Calu3 (cell line): ENCODE data around the gene ADAM22. TPM values are rescaled to one million over a fixed set of nuclear protein-coding genes. Genes with fewer than 3 reads are reported as not detected.

Experiments used
- BruUV-seq: library from RNA; stranded (reverse); fragments of 400-500 nt; replicated peaks from 2 replicates; lab custom pipeline; 2021; lab: Mats Ljungman, UMichigan
- CTCF ChIA-PET: fragments of 300-600 bp; sonication (Branson Sonifier 250); formaldehyde crosslinking; loops from one replicate; lab custom pipeline; 2022; ENCODE audit warnings: antibody characterized with exemption; lab: Charles Lee
- DNase-seq: peaks from one replicate; pipeline ENCODE4 v3.0.0; 2022
- H3K27ac Mint-ChIP-seq: one replicate; pipeline ENCODE4 v1.8.0; 2022; ENCODE audit warnings: mixed read lengths; ENCODE audit not compliant: unreplicated experiment
- H3K27me3 Mint-ChIP-seq: one replicate; pipeline ENCODE4 v1.8.0; 2022; ENCODE audit warnings: mixed read lengths; ENCODE audit not compliant: unreplicated experiment
- H3K36me3 Mint-ChIP-seq: one replicate; pipeline ENCODE4 v1.8.0; 2022; ENCODE audit warnings: mild to moderate bottlenecking, moderate library complexity, mixed read lengths; ENCODE audit not compliant: insufficient read depth, unreplicated experiment
- H3K4me1 Mint-ChIP-seq: one replicate; pipeline ENCODE4 v1.8.0; 2022; ENCODE audit warnings: mild to moderate bottlenecking, low read depth, mixed read lengths; ENCODE audit not compliant: unreplicated experiment
- H3K4me3 Mint-ChIP-seq: one replicate; pipeline ENCODE4 v1.8.0; 2022; ENCODE audit warnings: mild to moderate bottlenecking, low read depth, moderate library complexity, mixed read lengths; ENCODE audit not compliant: unreplicated experiment
- H3K9me3 Mint-ChIP-seq: one replicate; pipeline ENCODE4 v1.8.0; 2022; ENCODE audit warnings: low read depth, mixed read lengths; ENCODE audit not compliant: unreplicated experiment
- intact Hi-C: fragments of 100-400 bp; cut with micrococcal nuclease; formaldehyde crosslinking; loops from one replicate; pipeline ENCODE4 v1.10.0; 2022; ENCODE audit not compliant: unreplicated experiment
- total RNA-seq: library from RNA; stranded (reverse); gene quantifications from 2 replicates; pipeline ENCODE4 v1.2.3, GENCODE V29; 2022
- TF ChIP-seq, protein P1 (sequence below): fragments of 200-600 bp; IDR thresholded peaks from one replicate; pipeline ENCODE4 v1.8.0; 2022; ENCODE audit warnings: antibody characterized with exemption; ENCODE audit not compliant: unreplicated experiment

ADAM22 gene
- total RNA-seq, 1 experiment from 2014 or later, result 3.0 TPM

DNA sequence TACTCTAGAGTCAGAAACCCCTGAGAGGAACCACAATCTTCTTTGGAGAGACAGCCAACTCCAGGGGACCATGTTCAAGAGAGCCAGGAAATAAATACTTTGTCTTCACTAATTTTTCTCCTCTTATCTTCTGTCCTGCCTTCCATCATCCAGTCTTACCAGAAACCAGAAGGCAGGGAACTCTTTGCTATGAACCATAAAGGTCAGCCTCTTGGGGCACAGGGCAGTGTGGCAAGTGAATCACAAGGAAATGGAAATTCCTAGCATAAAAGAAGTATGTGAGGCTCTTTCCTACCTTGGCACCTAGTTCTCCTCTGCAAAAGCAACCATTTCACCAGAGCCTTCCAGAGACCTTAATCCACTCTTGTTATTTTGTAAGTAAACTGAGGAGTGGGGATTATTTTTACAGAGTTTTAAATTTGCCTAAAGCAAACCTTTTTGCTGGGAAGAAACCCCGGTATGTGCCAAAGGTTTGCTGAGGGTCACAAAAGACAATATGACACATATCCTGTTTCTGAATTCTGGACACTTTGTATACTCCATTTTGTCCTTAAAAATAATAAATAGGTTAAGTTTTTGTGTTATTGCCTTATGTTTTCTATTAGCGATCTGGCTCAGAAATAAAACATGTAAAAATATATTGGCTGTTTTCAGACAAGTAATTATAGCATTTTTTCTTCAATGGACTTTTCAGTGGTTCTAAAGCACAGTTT lies 87.1 kb downstream of the ADAM22 start:
- H3K9me3 Mint-ChIP-seq, result peaks cover 3% of the 10 kb centered on the region
- DNase-seq, result no peak
- no peak overlapping the region for H3K27ac Mint-ChIP-seq
- H3K4me3 Mint-ChIP-seq, result no peak overlapping the region
- CTCF ChIA-PET, result no interaction called here
- H3K4me1 Mint-ChIP-seq, result no peaks in the 10 kb centered on the region
- no peaks in the 10 kb centered on the region for H3K36me3 Mint-ChIP-seq
- TF ChIP-seq, protein P1, sequence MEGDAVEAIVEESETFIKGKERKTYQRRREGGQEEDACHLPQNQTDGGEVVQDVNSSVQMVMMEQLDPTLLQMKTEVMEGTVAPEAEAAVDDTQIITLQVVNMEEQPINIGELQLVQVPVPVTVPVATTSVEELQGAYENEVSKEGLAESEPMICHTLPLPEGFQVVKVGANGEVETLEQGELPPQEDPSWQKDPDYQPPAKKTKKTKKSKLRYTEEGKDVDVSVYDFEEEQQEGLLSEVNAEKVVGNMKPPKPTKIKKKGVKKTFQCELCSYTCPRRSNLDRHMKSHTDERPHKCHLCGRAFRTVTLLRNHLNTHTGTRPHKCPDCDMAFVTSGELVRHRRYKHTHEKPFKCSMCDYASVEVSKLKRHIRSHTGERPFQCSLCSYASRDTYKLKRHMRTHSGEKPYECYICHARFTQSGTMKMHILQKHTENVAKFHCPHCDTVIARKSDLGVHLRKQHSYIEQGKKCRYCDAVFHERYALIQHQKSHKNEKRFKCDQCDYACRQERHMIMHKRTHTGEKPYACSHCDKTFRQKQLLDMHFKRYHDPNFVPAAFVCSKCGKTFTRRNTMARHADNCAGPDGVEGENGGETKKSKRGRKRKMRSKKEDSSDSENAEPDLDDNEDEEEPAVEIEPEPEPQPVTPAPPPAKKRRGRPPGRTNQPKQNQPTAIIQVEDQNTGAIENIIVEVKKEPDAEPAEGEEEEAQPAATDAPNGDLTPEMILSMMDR, result no peak
- intact Hi-C loops, result no loop called here
- H3K27me3 Mint-ChIP-seq, result no peaks in the 10 kb centered on the region
- BruUV-seq, result no TSS peak

DNA sequence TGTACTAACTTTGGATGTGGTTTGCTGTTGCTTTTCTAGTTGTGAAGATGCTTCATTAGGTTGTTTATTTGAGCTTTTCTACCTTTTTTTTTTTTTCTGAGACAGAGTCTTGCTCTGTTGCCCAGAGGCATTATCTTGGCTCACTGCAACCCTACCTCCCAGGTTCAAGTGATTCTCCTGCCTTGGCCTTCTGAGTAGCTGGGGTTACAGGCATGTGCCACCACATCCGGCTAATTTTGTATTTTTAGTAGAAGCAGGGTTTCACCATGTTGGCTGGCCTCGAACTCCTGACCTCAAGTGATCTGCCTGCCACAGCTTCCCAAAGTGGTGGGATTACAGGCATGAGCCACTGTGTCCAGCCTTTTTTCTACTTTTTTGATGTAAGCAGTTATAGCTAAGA lies 93.7 kb downstream of the ADAM22 start:
- CTCF ChIA-PET, result no interaction called here
- Mint-ChIP-seq H3K9me3 (peaks cover 3% of the 10 kb centered on the region), H3K4me3 (no peak overlapping the region)

DNA sequence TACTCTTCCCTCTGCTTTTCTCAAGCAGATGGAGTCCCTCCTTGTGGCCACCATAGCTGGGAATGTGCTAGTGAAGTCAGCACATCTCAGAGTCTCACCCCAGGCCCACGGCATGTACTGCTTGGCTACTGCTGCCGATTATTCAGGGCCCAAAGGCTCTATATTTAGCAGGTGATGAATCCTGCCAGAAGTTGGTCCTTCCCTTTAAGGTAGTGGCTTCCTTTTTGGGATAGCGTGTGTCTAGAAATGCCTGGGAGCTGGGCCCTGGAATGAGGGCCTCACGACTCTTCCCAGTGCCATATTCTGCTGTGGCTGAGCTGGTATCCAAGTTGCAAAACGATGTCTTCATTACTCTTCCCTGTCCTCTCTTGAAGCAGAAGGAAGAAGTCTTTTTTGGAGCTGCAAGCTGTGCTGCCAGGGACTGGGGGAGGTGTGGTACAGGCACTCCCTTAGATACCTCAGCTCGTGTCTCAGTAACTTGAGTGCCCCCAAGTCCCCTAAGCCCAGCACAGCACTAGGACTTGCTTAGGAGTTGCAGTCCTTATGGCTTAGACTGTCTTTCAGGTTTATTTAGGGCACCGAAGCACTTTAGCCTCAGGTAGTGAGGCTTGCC lies 100.1 kb downstream of the ADAM22 start:
- Mint-ChIP-seq H3K4me1 (no peaks in the 10 kb centered on the region), H3K4me3 (no peak overlapping the region), H3K9me3 (no peaks in the 10 kb centered on the region), H3K27me3 (no peaks in the 10 kb centered on the region), H3K36me3 (no peaks in the 10 kb centered on the region), H3K27ac (no peak overlapping the region)
- intact Hi-C loops, result no loop called here
- DNase-seq, result no peak
- CTCF ChIA-PET, result no interaction called here
- BruUV-seq, result no TSS peak
- TF ChIP-seq, protein P1, result no peak

More for the DNA sequence above, 93.7 kb downstream of the ADAM22 start:
- no TSS peak for BruUV-seq
- Mint-ChIP-seq H3K4me1 (no peaks in the 10 kb centered on the region), H3K36me3 (no peaks in the 10 kb centered on the region), H3K27me3 (no peaks in the 10 kb centered on the region), H3K27ac (no peak overlapping the region)
- intact Hi-C loops, result no loop called here
- no peak for DNase-seq
- TF ChIP-seq, protein P1, result no peak

DNA sequence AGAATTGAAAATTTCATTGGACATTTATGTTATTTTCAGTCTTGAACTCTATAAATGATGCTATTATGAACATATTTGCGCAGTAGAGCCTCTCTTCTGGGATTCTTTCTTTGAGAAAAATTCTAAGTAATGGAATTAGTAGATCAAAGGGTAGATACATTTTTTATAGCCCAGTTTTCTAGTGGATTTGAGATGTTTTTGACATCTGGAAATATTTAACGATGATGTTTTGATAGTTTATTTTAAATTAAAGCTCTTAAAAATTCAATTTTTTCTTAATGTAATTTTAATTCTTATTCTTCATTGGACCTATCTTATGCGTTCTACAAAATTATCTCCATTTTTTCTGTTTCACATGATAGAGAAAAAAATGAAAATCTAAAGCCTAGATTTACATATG lies 103.0 kb downstream of the ADAM22 start:
- no peak for DNase-seq
- H3K27me3 Mint-ChIP-seq, result no peaks in the 10 kb centered on the region
- H3K36me3 Mint-ChIP-seq, result no peaks in the 10 kb centered on the region
- no peaks in the 10 kb centered on the region for H3K4me1 Mint-ChIP-seq
- H3K27ac Mint-ChIP-seq, result no peak overlapping the region
- H3K4me3 Mint-ChIP-seq, result no peak overlapping the region
- CTCF ChIA-PET, result no interaction called here
- H3K9me3 Mint-ChIP-seq, result no peaks in the 10 kb centered on the region
- intact Hi-C loops, result no loop called here
- TF ChIP-seq, protein P1, result no peak
- no TSS peak for BruUV-seq
